ENCODE measurements around the gene KIAA1328. TPM values are rescaled to one million over a fixed set of nuclear protein-coding genes. Genes with fewer than 3 reads are reported as not detected.

The KIAA1328 gene
- total and polyA plus RNA-seq, 4 donors, result 2.8 to 48.1 (median 7.0) TPM

GRCh38 chr18:37222354-37222998, 393.5 kb downstream of the KIAA1328 start:
- H3K9me3 ChIP-seq (ENCODE audit: control insufficient read depth in 4 of 4, insufficient read depth in 3 of 4, low read length in 3 of 4), result peaks cover 0 to 6% (median 0%) of the 10 kb centered on the region in 4 donors
- no peak for TF ChIP-seq CTCF (IDR thresholded peaks at IDR 0.05; ENCODE audit: control extremely low read depth, extremely low read depth)
- DNase-seq, result no peak
- ATAC-seq (ENCODE audit: insufficient read depth, low FRiP score), result no peak
- no peak overlapping the region for H3K9ac ChIP-seq (ENCODE audit: insufficient read depth in 1 of 2, low read length in 2 of 2)
- H3K4me3 ChIP-seq, result no peak overlapping the region
- no peaks in the 10 kb centered on the region for H3K4me1 ChIP-seq (ENCODE audit: control insufficient read depth in 5 of 5, insufficient read depth in 5 of 5, low read length in 5 of 5)
- peaks cover 0 to 7% (median 1%) of the 10 kb centered on the region in 4 donors for H3K36me3 ChIP-seq (ENCODE audit: control insufficient read depth in 4 of 4, insufficient read depth in 4 of 4, low read length in 4 of 4)
- H3K27ac ChIP-seq (ENCODE audit: low read depth in 1 of 2, low read length in 1 of 2), result no peak overlapping the region
- WGBS, 2 donors, result 79 to 88% methylated on average over 4 of the region's 4 CpGs
- no peaks in the 10 kb centered on the region for H3K27me3 ChIP-seq (ENCODE audit: control insufficient read depth in 3 of 3, insufficient read depth in 3 of 3, low read length in 2 of 3)

GRCh38 chr18:37222999-37223378, 394.1 kb downstream of the KIAA1328 start:
- TF ChIP-seq CTCF (IDR thresholded peaks at IDR 0.05; ENCODE audit: control extremely low read depth, extremely low read depth), result no peak
- H3K27me3 ChIP-seq (ENCODE audit: control insufficient read depth in 3 of 3, insufficient read depth in 3 of 3, low read length in 2 of 3), result no peaks in the 10 kb centered on the region
- WGBS, 2 donors, result 85 to 94% methylated on average over 5 of the region's 5 CpGs
- ATAC-seq (ENCODE audit: insufficient read depth, low FRiP score), result no peak
- no peak overlapping the region for H3K9ac ChIP-seq (ENCODE audit: insufficient read depth in 1 of 2, low read length in 2 of 2)
- peaks cover 0 to 6% (median 0%) of the 10 kb centered on the region in 4 donors for H3K9me3 ChIP-seq (ENCODE audit: control insufficient read depth in 4 of 4, insufficient read depth in 3 of 4, low read length in 3 of 4)
- no peak for DNase-seq
- H3K4me1 ChIP-seq (ENCODE audit: control insufficient read depth in 5 of 5, insufficient read depth in 5 of 5, low read length in 5 of 5), result no peaks in the 10 kb centered on the region
- no peak overlapping the region for H3K27ac ChIP-seq (ENCODE audit: low read depth in 1 of 2, low read length in 1 of 2)
- H3K36me3 ChIP-seq (ENCODE audit: control insufficient read depth in 4 of 4, insufficient read depth in 4 of 4, low read length in 4 of 4), result peaks cover 0 to 7% (median 1%) of the 10 kb centered on the region in 4 donors
- no peak overlapping the region for H3K4me3 ChIP-seq

GRCh38 chr18:37225279-37225678, 396.4 kb downstream of the KIAA1328 start:
- no peak for ATAC-seq (ENCODE audit: insufficient read depth, low FRiP score)
- H3K27ac ChIP-seq (ENCODE audit: low read depth in 1 of 2, low read length in 1 of 2), result no peak overlapping the region
- no peak overlapping the region for H3K9ac ChIP-seq (ENCODE audit: insufficient read depth in 1 of 2, low read length in 2 of 2)
- H3K27me3 ChIP-seq (ENCODE audit: control insufficient read depth in 3 of 3, insufficient read depth in 3 of 3, low read length in 2 of 3), result no peaks in the 10 kb centered on the region
- no peak overlapping the region for H3K4me3 ChIP-seq
- no peak for TF ChIP-seq CTCF (IDR thresholded peaks at IDR 0.05; ENCODE audit: control extremely low read depth, extremely low read depth)
- H3K36me3 ChIP-seq (ENCODE audit: control insufficient read depth in 4 of 4, insufficient read depth in 4 of 4, low read length in 4 of 4), result peaks cover 0 to 7% (median 1%) of the 10 kb centered on the region in 4 donors
- H3K4me1 ChIP-seq (ENCODE audit: control insufficient read depth in 5 of 5, insufficient read depth in 5 of 5, low read length in 5 of 5), result no peaks in the 10 kb centered on the region
- H3K9me3 ChIP-seq (ENCODE audit: control insufficient read depth in 4 of 4, insufficient read depth in 3 of 4, low read length in 3 of 4), result no peaks in the 10 kb centered on the region
- 83 to 87% methylated on average over 4 of the region's 4 CpGs for WGBS, 2 donors
- no peak for DNase-seq

GRCh38 chr18:37230768-37231167, 401.8 kb downstream of the KIAA1328 start:
- Histone ChIP-seq H3K9me3 (ENCODE audit: control insufficient read depth in 4 of 4, insufficient read depth in 3 of 4, low read length in 3 of 4) (no peaks in the 10 kb centered on the region), H3K4me3 (no peak overlapping the region), H3K36me3 (ENCODE audit: control insufficient read depth in 4 of 4, insufficient read depth in 4 of 4, low read length in 4 of 4) (peaks cover 0 to 3% (median 0%) of the 10 kb centered on the region in 4 donors), H3K4me1 (ENCODE audit: control insufficient read depth in 5 of 5, insufficient read depth in 5 of 5, low read length in 5 of 5) (peaks cover 0 to 7% (median 0%) of the 10 kb centered on the region in 5 donors), H3K27me3 (ENCODE audit: control insufficient read depth in 3 of 3, insufficient read depth in 3 of 3, low read length in 2 of 3) (no peaks in the 10 kb centered on the region), H3K27ac (ENCODE audit: low read depth in 1 of 2, low read length in 1 of 2) (no peak overlapping the region), H3K9ac (ENCODE audit: insufficient read depth in 1 of 2, low read length in 2 of 2) (no peak overlapping the region)
- no peak for TF ChIP-seq CTCF (IDR thresholded peaks at IDR 0.05; ENCODE audit: control extremely low read depth, extremely low read depth)
- 47 to 66% methylated on average over 3 of the region's 3 CpGs for WGBS, 2 donors
- DNase-seq (peak in 2 of 3 donors; percentile 11 to 54), ATAC-seq (ENCODE audit: insufficient read depth, low FRiP score) (no peak)
